Measurements from ENCODE around the gene MYLK3.

Gene MYLK3

GRCh38 chr16:46757339-46758050, 9.4 kb upstream of the MYLK3 start:
- DNase-seq = no peak

- DNase-seq = no peak
Observed at GRCh38 chr16:46756772-46757171, 8.6 kb upstream of the MYLK3 start.

- no peak for DNase-seq
Observed at GRCh38 chr16:46753015-46753414, 4.9 kb upstream of the MYLK3 start.

- DNase-seq = no peak
Observed at GRCh38 chr16:46751381-46751780, 3.2 kb upstream of the MYLK3 start.

- DNase-seq = no peak
Observed at GRCh38 chr16:46748775-46749705, 896 bp upstream of the MYLK3 start.

- DNase-seq = no peak
Observed at GRCh38 chr16:46746821-46747776, 1.0 kb downstream of the MYLK3 start.

GRCh38 chr16:46745617-46746016, 2.5 kb downstream of the MYLK3 start:
- DNase-seq = no peak

GRCh38 chr16:46743232-46743719, 4.9 kb downstream of the MYLK3 start:
- DNase-seq = no peak

- no peak for DNase-seq
Observed at GRCh38 chr16:46739934-46740333, 8.2 kb downstream of the MYLK3 start.

GRCh38 chr16:46737621-46738214, 10.4 kb downstream of the MYLK3 start:
- no peak for DNase-seq

GRCh38 chr16:46736695-46737094, 11.4 kb downstream of the MYLK3 start:
- DNase-seq = no peak

- no peak for DNase-seq
Observed at GRCh38 chr16:46733319-46733830, 14.8 kb downstream of the MYLK3 start.

GRCh38 chr16:46732561-46732960, 15.6 kb downstream of the MYLK3 start:
- DNase-seq = no peak

GRCh38 chr16:46731691-46732555, 16.2 kb downstream of the MYLK3 start:
- no peak for DNase-seq

- no peak for DNase-seq
Observed at GRCh38 chr16:46730801-46731690, 17.1 kb downstream of the MYLK3 start.

- no peak for DNase-seq
Observed at GRCh38 chr16:46730126-46730525, 18.0 kb downstream of the MYLK3 start.

- DNase-seq = no peak
Observed at GRCh38 chr16:46729326-46729995, 18.7 kb downstream of the MYLK3 start.

- no peak for DNase-seq
Observed at GRCh38 chr16:46728806-46729205, 19.3 kb downstream of the MYLK3 start.

GRCh38 chr16:46727630-46728029, 20.5 kb downstream of the MYLK3 start:
- DNase-seq = no peak

Data from activated CD4-positive, alpha-beta T cell treated with anti-CD3 and anti-CD28 coated beads for 48 hours (primary cell).